Activated CD8-positive, alpha-beta T cell treated with anti-CD3 and anti-CD28 coated beads for 36 hours (primary cell): ENCODE data around the gene NFX1. TPM values are rescaled to one million over a fixed set of nuclear protein-coding genes. Genes with fewer than 3 reads are reported as not detected.

ENCODE experiments used
- ATAC-seq: fragments of 200-7000 bp; cut with Tn5 transposase; one replicate; pipeline ENCODE4 v1.10.0; 2021; ENCODE audit warnings: mild to moderate bottlenecking, moderate library complexity
- CTCF ChIA-PET: fragments of 350-600 bp; sonication (Branson Sonifier 250); formaldehyde crosslinking; loops from one replicate; lab custom pipeline; 2021; ENCODE audit warnings: antibody characterized with exemption; lab: Charles Lee
- POLR2A ChIA-PET: fragments of 350-600 bp; sonication (Branson Sonifier 250); formaldehyde crosslinking; loops from one replicate; lab custom pipeline; 2021; ENCODE audit warnings: antibody characterized with exemption; lab: Charles Lee
- DNase-seq: peaks from one replicate; pipeline ENCODE4 v3.0.0-alpha.2; 2020
- H3K27ac Mint-ChIP-seq: one replicate; pipeline ENCODE4 v1.8.0; 2021; ENCODE audit warnings: mild to moderate bottlenecking, mixed read lengths
- H3K27me3 Mint-ChIP-seq: one replicate; pipeline ENCODE4 v1.8.0; 2021; ENCODE audit warnings: mixed read lengths
- H3K36me3 Mint-ChIP-seq: one replicate; pipeline ENCODE4 v1.8.0; 2021; ENCODE audit warnings: low read depth, mixed read lengths
- H3K4me1 Mint-ChIP-seq: one replicate; pipeline ENCODE4 v1.8.0; 2021; ENCODE audit warnings: low read depth, mixed read lengths
- H3K4me3 Mint-ChIP-seq: one replicate; pipeline ENCODE4 v1.8.0; 2021; ENCODE audit warnings: mild to moderate bottlenecking, moderate library complexity, mixed read lengths
- H3K9me3 Mint-ChIP-seq: one replicate; pipeline ENCODE4 v1.8.0; 2021; ENCODE audit warnings: mixed read lengths
- CTCF ChIP-seq: fragments of 200-600 bp; IDR thresholded peaks from one replicate; pipeline ENCODE4 v1.8.0; 2022; ENCODE audit warnings: antibody characterized with exemption, mild to moderate bottlenecking
- intact Hi-C: fragments of 100-400 bp; cut with micrococcal nuclease; formaldehyde crosslinking; loops from one replicate; pipeline ENCODE4 v1.10.0; 2022
- total RNA-seq, 2 experiments: library from RNA; stranded (reverse); gene quantifications; one replicate each; pipeline ENCODE4 v1.2.3, GENCODE V29; 2021

The NFX1 gene
- total RNA-seq, 2 experiments from 2014 or later = 37.4 to 38.9 TPM

- POLR2A ChIA-PET = interaction anchor here (0.6 to 2.1 kb wide), 9 partner anchors 7 to 266 kb away, joined by 3 to 20 read pairs (median 4); partner anchors contain the start of genes AQP3, BAG1, CHMP5 and DNAJA1
- H3K36me3 Mint-ChIP-seq = peaks cover 39% of the 10 kb centered on the region
- H3K4me3 Mint-ChIP-seq = peak overlapping the region; percentile 84
- DNase-seq = no peak
- H3K9me3 Mint-ChIP-seq = no peaks in the 10 kb centered on the region
- peak overlapping the region; percentile 99 for H3K27ac Mint-ChIP-seq
- intact Hi-C loops = loop anchor here (2.0 kb wide), 1 partner anchor 26 kb away; the partner anchor contains the start of genes BAG1 and CHMP5
- no peak for TF ChIP-seq CTCF
- CTCF ChIA-PET = interaction anchor here (1.0 to 1.8 kb wide), 3 partner anchors 9 to 176 kb away, joined by 3 to 4 read pairs (median 4); no protein-coding TSS in a partner anchor
- no peaks in the 10 kb centered on the region for H3K27me3 Mint-ChIP-seq
- ATAC-seq = no peak
- H3K4me1 Mint-ChIP-seq = peaks cover 54% of the 10 kb centered on the region
These were observed 698 bp downstream of the NFX1 start for GRCh38 chr9:33291031-33291397.

GRCh38 chr9:33291901-33292300 is 1.6 kb downstream of the NFX1 start:
- Mint-ChIP-seq H3K4me3 (peak overlapping the region; percentile 84), H3K27me3 (no peaks in the 10 kb centered on the region), H3K27ac (peak overlapping the region; percentile 99), H3K9me3 (no peaks in the 10 kb centered on the region), H3K4me1 (peaks cover 60% of the 10 kb centered on the region), H3K36me3 (peaks cover 47% of the 10 kb centered on the region)
- CTCF ChIA-PET = interaction anchor here (1.0 to 1.3 kb wide), 2 partner anchors 10 to 31 kb away, joined by 3 read pairs; no protein-coding TSS in a partner anchor
- intact Hi-C loops = loop anchor here (2.0 kb wide), 1 partner anchor 27 kb away; the partner anchor contains the start of genes BAG1 and CHMP5
- POLR2A ChIA-PET = interaction anchor here (0.6 kb wide), 1 partner anchor 28 kb away, joined by 3 read pairs; the partner anchor contains the start of genes BAG1 and CHMP5
- no peak for DNase-seq
- no peak for ATAC-seq
- no peak for TF ChIP-seq CTCF

GRCh38 chr9:33293782-33294181 is 3.5 kb downstream of the NFX1 start:
- POLR2A ChIA-PET = no interaction called here
- no peak for ATAC-seq
- Mint-ChIP-seq H3K4me1 (peaks cover 68% of the 10 kb centered on the region), H3K9me3 (no peaks in the 10 kb centered on the region), H3K27me3 (no peaks in the 10 kb centered on the region), H3K36me3 (peaks cover 65% of the 10 kb centered on the region), H3K4me3 (no peak overlapping the region), H3K27ac (peak overlapping the region; percentile 11)
- no peak for DNase-seq
- TF ChIP-seq CTCF = no peak
- intact Hi-C loops = no loop called here
- CTCF ChIA-PET = no interaction called here

GRCh38 chr9:33294670-33295432 is 4.5 kb downstream of the NFX1 start:
- Mint-ChIP-seq H3K9me3 (no peaks in the 10 kb centered on the region), H3K27me3 (no peaks in the 10 kb centered on the region), H3K4me3 (peak overlapping the region; percentile 3), H3K4me1 (peaks cover 78% of the 10 kb centered on the region), H3K36me3 (peaks cover 73% of the 10 kb centered on the region), H3K27ac (peak overlapping the region; percentile 62)
- ATAC-seq (no peak), DNase-seq (no peak)
- no peak for TF ChIP-seq CTCF
- CTCF ChIA-PET = no interaction called here
- POLR2A ChIA-PET = no interaction called here
- intact Hi-C loops = no loop called here

- H3K36me3 Mint-ChIP-seq = peaks cover 75% of the 10 kb centered on the region
- H3K27ac Mint-ChIP-seq = peak overlapping the region; percentile 87
- intact Hi-C loops = no loop called here
- ChIA-PET POLR2A (no interaction called here), CTCF (interaction anchor here (2.1 to 3.2 kb wide), 2 partner anchors 9 to 120 kb away, joined by 9 to 23 read pairs; no protein-coding TSS in a partner anchor)
- peak; percentile 14 for DNase-seq
- TF ChIP-seq CTCF = no peak
- peaks cover 80% of the 10 kb centered on the region for H3K4me1 Mint-ChIP-seq
- H3K4me3 Mint-ChIP-seq = peak overlapping the region; percentile 44
- no peaks in the 10 kb centered on the region for H3K9me3 Mint-ChIP-seq
- ATAC-seq = peak; percentile 45
- H3K27me3 Mint-ChIP-seq = no peaks in the 10 kb centered on the region
These were observed 5.3 kb downstream of the NFX1 start for GRCh38 chr9:33295571-33295970.
